ENCODE measurements around the gene CDH22.

The CDH22 gene

GRCh38 chr20:46308258-46309157 lies at the start of gene CDH22:
TSS of gene CDH22 (minus strand) at chr20:46308498. CDS start at chr20:46251294, 57,204 bp downstream.
- DNase-seq (ENCODE audit: low read depth, low spot score) = peak; percentile 36

- DNase-seq (ENCODE audit: low read depth, low spot score) = no peak
Observed at GRCh38 chr20:46357030-46357514, 48.8 kb upstream of the CDH22 start.

DNA sequence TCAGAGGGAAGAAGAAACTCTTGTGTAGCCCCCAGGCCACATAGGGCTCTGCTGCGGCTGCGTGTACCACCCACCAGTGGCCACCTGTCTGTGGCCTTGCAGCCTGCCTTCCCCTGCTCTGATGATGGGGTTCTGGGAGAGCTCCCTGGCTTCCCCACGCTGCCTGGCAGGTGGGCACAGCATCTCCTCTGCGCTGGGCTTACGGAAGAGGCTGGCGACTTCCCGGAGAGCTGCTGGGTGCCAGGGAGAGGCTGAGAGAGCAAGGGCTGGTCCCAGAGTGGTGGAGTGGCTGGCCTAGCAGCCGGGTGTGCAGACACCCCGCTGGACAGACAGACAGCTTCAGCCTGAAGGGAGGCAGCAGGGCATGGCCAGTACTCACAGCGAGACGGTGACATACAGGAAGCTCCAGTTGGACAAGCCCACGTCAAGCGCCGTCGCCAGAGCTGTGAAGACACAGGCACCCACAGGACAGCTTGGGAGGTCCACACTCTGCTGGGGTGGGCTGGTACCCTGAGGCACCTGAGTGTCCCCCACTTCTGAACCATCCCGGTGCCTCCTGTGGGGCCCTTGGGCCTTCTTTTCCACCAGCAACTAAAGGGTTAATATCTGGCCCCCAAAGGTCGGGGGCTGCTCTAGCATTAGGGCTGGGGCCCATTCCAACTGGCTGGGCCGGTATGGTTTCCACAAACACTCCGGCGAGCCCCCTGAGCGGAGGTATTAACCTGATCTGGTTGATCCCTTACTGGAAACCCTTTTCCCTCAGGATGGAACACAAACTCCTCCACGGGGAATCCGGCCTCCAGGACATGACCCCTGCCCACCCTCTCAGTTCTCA lies 48.1 kb upstream of the CDH22 start:
- DNase-seq (ENCODE audit: low read depth, low spot score) = no peak

DNA sequence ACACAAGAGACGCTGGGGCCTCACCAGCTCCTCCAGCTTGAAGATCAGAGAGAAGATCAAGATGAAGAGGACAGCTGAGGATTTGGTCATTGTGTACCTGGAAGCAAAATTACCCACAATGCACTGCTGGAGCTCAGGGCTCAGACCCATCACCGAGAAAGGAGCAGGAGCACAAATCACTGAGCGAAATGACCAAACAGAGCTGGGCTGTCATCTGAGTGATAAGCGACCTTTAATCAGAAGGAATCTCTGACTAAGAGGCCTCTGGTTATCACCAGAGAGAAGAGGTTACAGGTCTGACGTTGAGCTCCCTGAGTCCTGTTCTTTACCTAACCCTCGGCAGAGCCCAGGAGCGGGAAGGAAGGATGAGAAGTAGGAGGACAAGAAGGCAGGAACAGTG lies 47.5 kb upstream of the CDH22 start:
- no peak for DNase-seq (ENCODE audit: low read depth, low spot score)

GRCh38 chr20:46354920-46355654 lies 46.8 kb upstream of the CDH22 start:
- DNase-seq (ENCODE audit: low read depth, low spot score) = no peak

GRCh38 chr20:46354207-46354555 lies 45.9 kb upstream of the CDH22 start:
- no peak for DNase-seq (ENCODE audit: low read depth, low spot score)

GRCh38 chr20:46353500-46354206 lies 45.4 kb upstream of the CDH22 start:
- DNase-seq (ENCODE audit: low read depth, low spot score) = peak; percentile 71

- DNase-seq (ENCODE audit: low read depth, low spot score) = no peak
Observed at GRCh38 chr20:46352370-46352938, 44.2 kb upstream of the CDH22 start.

- DNase-seq (ENCODE audit: low read depth, low spot score) = no peak
Observed at GRCh38 chr20:46351357-46352058, 43.2 kb upstream of the CDH22 start.

DNA sequence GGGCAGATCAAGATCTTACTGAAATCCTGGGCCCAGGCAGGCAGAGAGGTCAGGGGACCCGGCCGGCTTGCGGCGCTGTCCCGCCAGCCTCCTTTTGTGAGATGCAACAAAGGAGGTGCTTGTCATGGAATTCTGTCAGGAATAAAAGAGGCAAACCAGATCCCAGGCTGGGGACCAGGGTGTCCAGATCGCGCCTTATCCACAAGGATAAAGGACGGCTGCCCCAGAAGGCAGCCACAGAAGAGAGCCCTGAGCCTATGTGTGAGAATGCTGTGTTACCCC lies 42.6 kb upstream of the CDH22 start:
- DNase-seq (ENCODE audit: low read depth, low spot score) = peak; percentile 79

DNA sequence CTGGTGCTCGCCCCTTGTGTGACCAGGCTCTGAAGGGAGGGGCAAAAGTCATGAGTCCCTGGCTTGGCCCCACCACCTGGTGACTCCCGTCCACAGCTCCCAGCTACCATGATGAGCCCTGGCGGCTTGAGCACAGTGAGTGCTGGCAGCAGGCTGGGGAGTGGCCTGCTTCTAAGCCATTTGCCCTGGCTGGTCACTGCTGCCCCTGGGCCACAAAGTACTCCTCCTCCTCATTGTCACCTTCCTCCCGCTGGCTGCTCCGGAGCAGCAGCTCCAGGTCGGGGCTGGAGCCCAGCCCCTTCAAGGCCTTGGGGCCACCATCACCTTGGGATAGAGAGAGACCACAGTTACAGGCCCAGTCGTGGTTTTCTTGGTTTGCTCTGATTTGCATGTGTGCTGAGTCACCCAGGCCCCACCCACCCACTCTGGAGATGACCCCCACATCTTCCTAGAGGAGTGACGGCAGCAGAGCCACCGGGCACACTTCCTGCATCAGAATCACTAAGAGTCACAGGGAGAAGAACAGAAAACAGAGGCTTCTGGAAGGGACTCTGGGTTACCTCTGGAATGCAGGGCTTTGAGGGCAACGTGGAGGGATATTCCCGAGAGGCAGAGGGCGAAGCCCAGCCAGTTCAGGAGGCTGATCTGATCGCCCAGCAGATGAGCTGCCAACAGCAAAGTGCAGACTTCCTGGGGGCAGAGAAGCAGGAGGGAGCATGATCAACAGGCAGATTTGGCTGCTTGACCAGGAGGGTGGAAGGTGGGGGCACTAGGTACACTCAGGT lies 42.1 kb upstream of the CDH22 start:
- DNase-seq (ENCODE audit: low read depth, low spot score) = peak; percentile 87

- no peak for DNase-seq (ENCODE audit: low read depth, low spot score)
Observed at GRCh38 chr20:46349742-46350056, 41.4 kb upstream of the CDH22 start.

DNA sequence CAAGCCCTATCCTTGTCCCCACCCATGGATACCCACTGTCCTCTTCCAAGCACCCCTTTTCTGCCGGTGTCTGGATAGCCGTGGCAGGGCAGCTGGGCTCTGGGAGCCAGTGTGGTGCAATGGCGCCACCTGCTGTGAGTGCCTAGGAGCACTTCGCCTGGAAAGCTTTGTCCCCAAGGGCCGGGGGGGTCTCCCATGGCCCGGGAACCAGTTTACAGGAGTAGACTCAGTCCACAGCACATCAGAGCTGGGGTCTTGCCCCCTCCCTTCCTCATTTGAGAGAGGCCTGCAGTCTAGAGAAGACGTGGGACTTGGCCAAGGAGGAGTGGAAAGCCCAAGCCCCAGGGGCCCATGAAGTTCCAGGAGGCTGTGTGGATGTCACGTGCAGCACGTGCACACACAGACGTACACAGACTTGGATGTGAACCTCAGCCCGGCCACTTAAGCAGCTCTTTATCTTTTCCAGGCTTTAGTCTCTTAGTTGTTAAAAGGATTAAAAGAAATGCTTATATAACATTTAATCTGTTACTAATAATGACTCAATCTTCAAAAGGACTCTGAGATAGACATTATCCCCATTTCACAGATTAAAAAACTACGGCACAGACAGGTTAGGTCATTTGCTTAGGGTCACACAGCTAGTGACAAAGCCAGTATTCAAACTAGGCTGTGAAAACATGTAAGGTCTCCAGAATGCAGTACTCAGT lies 40.9 kb upstream of the CDH22 start:
- DNase-seq (ENCODE audit: low read depth, low spot score) = peak; percentile 83

- DNase-seq (ENCODE audit: low read depth, low spot score) = peak; percentile 82
Observed at GRCh38 chr20:46347841-46348803, 39.8 kb upstream of the CDH22 start.

- no peak for DNase-seq (ENCODE audit: low read depth, low spot score)
Observed at GRCh38 chr20:46346770-46347169, 38.5 kb upstream of the CDH22 start.

DNA sequence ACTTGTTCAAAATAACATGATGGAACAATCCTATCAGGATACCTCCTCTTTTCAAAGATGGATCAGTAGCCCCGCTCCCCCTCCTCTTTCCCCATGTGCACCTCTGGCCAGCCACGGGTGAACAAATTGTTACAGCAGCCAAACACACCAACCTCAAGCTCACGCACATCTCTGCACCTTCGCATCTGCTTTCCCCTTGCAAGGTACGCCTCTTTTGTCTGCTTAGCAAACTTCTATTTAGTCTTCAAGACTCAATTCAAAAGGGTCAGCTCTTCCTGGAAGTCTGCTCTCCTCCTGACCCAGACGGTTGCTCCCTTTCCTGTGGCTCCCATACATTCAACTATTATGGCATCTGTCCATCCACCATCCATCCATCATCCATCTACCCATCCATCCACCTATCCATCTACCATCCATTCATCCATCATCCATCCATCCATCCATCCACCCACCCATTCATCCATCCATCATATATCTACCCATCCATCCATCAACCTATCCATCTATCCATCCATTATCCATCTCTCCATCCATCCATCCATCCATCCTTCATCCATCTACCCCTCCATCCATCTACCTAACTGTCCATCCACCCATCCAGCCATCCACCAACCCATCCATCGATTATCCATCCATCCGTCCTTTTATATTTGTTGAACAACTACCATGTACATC lies 36.3 kb upstream of the CDH22 start:
- DNase-seq (ENCODE audit: low read depth, low spot score) = no peak

DNA sequence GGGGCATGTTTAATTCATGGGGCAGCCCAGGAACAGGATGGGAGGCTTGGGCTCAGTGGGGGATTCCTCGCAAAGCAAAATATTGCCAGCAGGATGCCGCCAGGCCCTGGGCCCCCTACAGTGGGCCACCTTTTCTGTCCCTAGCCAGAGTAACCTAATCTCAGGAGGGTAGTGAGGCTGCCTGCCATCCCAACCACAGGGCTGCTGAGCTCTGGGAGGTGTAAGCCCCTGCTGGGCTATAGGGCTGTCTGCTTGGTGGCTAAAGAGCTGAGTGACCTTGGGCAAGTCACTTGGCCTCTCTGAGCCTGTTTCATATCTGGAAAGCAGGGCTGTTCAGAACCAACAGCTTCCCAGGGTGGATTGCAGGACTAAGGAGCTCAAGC lies 35.7 kb upstream of the CDH22 start:
- no peak for DNase-seq (ENCODE audit: low read depth, low spot score)
